HL-60/S4 treated with retinoic acid at 250 ng/mL for 4 days and 3 days (cell line): ENCODE data around the gene TENM3.

Source experiments
- in situ Hi-C: fragments of 300-500 bp; cut with MboI; formaldehyde crosslinking; loops from 2 replicates; pipeline ENCODE4 v1.7.0; 2022; ENCODE audit warnings: low sequenced_read_pairs

The TENM3 gene

DNA sequence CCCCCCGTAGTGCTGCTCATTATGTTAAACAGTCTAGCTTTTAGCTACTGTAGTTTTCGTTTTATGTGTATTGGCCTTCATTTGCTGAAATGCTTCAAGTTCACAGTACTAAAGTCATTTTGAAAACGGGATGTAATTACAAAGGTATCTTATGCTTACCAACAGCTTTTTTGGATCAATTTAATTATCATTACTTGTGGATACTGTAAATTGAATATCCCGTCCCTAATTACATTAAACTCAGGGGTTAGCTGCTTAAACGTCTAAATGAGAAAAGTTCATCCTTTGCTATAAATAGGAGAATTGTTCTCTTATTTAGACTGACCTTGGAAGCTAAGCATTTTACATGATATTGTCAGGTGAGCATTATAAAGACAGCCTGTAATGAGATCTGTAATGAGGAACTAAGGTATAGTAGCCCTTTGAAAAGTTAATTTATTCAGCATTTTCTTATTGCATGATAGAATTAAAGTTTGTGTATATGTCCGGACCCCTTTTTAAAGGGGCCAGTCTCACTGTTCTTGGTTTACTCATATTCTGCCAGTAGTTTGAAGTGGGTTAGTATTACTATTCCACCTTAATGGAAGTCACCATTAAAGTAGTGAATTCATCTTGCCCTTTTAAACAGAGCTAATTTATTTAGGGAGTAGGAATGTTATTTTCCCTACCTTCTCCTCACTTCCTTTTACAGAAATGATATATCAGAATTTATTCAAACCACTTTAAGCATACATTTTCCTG is 252.6 kb downstream of the TENM3 start:
- in situ Hi-C loops: no loop called here

DNA sequence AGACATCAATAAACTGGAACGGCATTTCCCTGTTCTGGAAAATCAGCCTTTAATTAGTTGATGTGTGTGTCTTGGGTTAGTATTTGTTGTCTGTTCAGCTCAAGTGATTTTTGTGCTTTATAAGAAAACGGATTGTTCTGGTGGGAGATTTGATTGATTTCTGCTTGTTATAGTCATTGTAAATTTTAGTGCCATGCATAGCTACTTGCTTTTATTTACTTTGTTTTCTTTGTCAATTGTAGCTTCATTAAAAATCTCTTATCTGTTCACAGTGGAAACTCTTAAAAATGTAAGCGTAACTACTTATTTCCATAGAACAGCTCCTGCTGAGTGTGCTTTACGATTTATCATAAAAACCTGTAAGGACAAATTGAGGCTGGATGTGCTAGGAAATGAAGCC is 253.2 kb downstream of the TENM3 start:
- in situ Hi-C loops: no loop called here

DNA sequence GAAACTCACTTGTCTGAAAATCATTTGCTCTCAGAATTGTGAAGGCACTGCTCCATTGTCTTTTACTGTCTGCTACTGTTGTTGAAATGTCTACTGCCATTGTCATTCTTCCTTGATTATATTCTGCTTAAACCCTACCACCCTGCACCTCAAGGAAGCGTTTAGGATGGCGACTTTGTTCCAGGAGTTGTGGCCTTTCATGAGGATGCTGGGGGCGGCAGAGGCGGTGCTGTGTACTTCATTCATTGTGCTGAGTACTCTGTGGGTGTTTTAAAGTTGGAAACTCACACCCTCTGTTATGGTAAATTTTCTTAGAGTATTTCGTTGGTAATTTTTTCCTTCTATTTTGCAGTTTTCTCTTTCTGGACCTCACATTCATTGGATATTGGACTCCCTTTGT is 258.9 kb downstream of the TENM3 start:
- in situ Hi-C loops: no loop called here

DNA sequence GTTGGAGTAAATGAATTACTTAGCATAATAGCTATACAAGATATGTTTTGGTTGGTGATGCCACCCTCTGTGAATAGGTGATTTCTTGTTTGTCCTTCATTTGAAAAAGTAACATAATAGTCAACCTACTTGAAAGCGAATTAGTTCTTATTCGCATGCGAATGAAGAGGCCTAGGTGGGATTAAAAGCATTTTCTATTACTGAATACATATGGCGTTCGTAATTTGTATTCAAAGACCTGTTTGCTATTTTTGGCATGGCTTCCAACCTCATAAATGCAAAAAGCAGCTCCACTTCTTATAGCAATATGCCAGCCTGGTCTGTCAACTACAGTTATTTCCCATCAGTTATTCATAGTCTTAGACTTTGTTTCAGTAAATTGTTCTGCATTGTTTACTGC is 261.3 kb downstream of the TENM3 start:
- in situ Hi-C loops: no loop called here

DNA sequence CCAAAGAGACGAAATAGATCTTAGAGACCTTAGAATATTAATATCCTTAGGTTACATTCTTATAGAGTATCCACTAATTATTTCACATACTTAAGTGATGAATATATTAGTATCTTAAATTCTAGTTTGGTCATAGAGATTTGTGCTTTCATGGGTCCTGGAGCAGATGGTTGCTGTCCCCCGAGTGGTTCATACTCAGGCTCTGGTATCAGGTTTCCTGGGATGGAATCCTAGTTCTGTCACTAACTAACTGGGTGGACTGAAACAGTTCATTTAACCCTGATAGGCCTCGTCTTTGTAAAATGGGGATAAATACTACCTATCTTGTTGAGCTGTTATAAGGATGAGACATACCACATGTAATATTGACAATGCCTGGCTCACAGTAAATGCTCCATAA is 264.6 kb downstream of the TENM3 start:
- in situ Hi-C loops: no loop called here

DNA sequence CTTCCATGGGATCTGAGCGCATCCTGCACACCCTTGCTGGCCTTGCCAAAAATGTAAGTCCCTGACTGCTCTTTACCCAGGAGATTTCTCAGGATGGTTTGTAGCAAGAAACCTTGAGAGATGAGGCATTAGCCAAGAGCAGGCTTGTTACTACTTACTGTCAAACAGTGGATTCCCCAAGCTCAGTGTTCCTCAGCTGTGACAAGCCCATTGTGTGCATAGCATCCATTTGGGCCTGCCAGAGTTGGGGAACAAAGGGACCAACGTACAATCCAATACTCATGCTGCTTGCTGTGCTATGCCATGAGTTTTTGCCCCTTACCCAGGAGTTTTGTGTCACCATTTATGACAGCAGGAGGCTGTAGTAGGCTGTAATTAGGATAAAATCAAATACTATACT is 267.6 kb downstream of the TENM3 start:
- in situ Hi-C loops: no loop called here

DNA sequence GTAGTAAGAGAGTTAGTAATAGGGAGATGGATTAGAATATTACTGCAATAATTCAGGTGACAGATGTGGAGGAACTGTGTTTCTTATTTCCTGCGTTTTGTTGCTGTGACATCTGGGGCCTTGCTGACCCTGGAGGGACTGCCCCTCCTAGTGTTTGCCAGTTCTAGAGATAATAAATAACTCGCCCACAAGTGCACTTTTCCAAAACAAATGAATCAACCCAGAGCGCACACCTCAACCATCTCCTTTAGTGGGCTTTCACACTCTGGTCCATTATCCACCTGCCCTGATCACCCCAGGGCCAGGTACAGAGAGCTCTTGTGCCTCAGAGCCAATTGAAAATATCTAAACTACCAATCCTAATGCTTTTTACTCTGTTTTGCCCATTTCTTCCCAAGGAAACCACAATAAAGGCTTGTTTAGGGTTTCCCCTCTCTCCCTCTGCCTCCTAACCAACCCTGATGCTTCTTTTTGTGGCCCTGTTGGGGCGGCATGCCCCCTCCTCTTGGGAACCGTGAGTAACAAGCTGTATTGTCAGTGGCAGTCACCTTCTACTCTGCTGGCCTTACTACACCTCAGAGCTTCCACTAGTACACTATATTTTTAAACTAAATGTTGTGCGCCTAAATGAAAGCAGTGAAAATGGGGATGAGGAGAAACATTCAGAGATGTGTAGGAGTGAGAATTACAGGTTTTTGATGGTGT is 270.5 kb downstream of the TENM3 start:
- in situ Hi-C loops: no loop called here

DNA sequence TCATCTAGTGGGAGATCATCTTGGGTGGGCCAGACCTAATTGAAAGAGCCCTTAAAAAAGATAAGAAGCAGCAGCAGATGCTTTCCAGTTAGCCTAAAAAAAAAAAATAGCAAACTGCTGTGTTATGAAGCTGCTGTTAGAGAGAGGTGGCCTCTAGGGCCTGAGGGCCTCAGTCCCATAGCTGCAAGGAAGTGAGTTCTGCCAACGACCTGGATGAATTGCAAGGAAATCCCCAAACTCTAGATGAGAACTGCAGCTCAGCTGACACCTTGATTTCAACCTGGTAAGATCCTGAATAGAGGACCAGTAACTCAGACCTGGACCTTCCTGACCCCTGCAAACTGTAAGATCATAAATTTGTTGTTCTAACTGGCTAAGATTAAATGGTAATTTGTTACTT is 275.2 kb downstream of the TENM3 start:
- in situ Hi-C loops: no loop called here

DNA sequence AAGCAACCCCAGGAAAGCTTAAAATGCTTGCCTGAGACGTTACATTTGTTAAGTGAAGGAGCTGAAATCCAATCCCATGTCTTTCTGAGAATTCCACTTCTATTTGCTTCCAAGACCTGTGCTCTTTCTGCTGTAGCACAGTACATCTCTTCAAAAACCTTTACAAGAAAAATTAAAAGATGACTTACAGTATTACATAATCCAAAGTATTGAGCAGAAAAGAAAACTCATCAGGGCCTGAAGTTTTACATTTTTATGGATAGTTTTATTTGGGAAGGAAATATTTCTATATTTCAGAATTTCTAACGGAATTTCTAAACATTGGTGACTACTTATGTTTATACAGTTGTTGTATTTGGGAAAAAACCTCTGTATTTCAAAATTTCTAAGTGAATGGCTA is 276.3 kb downstream of the TENM3 start:
- in situ Hi-C loops: no loop called here

DNA sequence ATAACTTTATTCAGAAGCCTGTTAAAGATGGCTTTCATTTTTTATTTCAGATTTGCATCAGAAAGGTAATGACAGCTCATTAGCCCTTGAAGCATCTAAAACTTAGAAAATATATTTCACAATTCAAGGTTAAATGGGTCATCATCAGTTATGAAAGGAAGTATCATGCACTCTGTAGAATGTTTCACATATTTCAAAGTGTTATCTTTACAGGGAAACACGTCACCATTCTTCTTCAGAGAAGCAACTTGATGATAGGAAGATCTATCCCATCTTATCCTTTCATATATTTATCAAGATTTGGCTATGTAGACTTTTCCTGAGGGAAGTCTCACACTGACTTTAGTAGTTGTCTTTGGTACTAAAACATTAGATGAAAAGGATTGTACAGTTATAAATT is 277.8 kb downstream of the TENM3 start:
- in situ Hi-C loops: no loop called here

DNA sequence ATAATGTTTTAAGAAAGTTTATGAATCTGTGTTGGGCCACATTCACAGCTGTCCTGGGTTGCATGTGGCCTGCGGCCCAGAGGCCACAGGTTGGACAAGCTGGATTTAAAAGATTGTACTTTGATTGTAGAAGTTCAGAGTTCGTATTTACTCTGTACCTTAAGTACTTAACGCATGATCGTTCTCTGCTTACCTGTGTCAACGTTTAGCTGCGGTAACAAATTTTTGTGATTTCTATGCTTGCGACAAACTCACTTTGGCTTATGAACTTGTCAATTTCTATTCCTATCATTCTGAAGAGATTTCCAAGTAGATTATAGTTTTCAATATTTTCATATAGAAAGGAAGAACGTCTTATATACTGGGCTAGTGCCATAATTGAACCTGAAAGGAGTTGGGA is 285.6 kb downstream of the TENM3 start:
- in situ Hi-C loops: no loop called here

DNA sequence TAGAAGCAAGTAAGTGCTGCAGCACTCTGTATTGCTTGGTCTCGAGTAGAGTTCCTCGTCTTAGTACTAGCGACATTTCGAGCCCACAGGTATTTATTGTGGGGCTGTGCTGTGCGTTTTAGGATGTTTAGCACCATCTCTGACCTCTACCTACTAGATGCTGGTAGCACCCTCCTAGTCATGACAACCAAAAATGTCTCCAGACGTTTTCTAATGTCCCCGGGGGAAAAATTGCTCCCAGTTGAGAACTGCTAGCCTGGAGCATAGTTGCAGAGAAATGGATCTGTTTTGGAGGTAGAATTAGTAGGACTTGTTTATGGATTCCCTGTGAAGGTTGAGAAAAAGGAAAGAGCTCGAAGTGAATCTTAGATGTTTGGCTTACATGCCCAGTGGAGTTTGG is 287.2 kb downstream of the TENM3 start:
- in situ Hi-C loops: no loop called here

DNA sequence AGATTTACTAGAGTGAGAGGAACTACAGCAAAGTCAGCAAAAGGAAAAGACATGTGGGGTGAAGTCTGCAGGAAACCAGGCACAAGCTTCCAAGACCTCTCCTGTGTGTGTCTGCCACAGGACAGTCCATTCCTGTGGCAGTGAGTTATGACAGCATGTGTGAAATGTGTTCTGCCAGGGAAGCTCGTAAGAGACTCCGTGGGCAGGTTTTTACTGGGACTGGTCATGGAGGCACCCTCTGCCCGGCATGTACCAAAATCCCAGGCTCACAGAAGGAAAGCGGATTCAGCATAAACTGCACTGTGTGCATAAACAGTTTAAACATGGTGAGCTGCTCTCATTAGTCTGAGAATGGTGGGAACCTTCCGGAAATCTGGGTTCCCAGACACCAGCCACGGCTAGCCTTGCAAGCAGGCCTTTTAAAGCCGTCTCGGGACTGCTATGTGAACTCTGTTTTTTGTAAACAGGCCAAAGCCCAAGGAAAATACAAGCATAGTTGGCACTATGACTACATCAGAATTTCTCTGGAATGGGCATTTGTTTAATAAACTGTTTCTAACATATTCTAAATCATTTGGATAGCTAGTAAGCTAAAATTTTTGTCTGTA is 288.5 kb downstream of the TENM3 start:
- in situ Hi-C loops: no loop called here

DNA sequence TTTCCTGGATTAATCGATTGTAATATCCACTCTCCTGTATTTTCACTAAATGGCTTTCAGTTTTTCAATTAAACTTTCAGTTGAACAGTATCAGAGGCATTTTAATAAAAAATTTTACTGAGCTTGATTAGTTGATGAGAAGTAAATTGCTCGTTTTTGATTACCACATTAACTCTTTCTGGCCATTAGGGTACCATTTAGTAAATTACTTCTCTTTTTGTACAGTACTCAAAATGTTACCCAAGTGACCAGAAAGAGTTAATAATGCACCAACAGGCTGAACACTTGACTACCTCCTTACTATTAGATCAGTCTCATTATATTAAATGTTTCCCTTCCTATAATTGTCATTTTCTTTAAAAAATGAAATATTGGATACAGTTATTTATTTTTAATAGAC is 289.2 kb downstream of the TENM3 start:
- in situ Hi-C loops: no loop called here

DNA sequence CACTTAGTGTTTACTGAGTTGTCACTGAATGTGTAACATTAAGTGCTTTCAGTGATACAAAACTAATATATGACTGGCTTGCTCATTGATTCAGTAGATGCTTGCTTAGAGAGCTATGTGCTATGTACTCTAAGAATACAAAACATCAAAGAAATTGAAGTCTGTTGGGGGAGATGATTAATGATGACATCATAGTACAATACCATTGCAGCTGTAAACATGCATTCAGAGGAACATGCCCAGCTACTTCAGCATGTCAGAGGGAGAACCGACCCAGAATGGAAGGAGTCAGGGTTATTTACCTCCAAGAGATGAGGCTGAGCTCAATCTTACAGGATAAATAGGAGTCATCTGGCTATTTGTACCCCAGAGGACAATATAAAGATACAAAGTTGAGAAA is 290.8 kb downstream of the TENM3 start:
- in situ Hi-C loops: no loop called here

DNA sequence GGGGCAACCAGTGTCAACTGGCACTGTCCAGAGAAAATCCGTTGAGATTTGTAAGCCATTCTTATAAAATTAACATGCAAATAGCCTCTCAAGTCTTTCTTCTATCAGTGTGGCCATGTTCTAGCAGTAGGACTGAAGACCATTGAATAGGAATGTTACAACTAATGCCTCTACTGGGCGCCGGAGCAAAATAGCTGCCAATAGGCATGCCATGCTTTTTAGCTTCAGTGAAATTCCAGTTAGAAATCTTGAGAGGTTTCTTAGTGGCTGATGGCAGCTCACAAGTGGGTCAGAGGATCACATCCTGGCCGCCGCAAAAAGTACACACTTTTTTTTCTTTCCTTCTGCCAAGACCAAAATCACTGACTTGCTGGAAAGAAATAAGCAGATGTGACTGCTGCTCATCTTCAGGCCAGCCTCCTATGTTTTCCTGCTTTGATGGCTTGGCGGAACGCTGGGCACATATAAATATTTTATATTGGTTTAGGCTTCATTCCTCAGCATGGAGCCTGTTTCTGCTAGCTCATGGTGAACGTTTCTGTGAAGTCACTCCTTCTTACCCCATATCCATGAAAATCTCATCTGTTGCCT is 293.1 kb downstream of the TENM3 start:
- in situ Hi-C loops: no loop called here

DNA sequence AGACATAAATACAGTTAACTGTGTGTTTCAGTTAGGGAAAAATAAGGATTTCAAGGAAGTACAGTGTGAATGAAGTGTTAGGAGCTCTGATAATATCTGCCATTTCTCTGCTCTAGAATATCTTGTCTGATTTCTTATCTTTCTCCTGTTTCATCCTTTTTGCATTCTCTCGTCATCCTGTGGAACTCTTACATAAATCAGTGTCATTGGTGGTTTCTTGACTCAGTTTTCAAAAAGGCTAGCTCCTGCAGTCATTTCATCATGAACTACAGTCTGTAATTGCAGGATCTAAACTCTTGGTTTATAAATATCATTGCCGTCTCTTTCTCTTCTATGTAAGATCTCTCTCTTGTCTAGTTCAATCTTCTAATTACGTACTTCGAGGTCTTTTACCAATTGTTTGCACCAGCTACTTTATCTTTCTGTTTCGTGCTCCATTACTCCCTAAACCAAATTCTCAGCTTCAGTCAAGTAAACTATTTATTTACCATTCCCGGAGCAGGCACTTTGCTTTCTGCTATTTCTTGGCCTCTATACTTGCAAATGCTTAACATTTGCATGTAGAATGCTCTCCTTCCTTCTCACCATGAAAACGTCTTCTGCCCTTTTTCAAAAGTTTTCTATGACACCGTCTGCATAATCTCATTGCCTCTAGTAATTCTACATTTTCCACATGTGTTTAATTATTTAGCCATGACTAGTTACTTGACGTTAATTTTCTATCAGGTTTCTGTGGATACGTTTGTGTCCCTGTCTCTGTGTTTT is 294.0 kb downstream of the TENM3 start:
- in situ Hi-C loops: no loop called here

DNA sequence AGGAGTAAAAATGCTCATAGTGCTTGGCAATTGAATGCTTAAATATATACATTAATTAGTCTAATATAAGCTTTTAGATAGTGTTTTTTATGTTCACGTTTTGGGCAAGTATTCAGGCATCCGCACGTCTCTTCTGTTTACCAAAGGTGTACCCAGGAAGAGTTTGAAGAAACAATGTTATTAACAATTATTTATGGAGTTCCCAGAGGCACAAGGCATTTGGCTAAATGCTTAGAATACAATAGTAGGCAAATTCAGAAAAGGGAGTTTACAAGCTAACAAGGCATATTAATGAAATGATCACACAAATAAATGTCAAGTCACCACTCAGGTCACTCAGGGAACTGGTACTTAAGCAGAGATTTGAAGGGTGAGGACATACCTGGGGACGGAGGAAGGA is 294.8 kb downstream of the TENM3 start:
- in situ Hi-C loops: no loop called here

DNA sequence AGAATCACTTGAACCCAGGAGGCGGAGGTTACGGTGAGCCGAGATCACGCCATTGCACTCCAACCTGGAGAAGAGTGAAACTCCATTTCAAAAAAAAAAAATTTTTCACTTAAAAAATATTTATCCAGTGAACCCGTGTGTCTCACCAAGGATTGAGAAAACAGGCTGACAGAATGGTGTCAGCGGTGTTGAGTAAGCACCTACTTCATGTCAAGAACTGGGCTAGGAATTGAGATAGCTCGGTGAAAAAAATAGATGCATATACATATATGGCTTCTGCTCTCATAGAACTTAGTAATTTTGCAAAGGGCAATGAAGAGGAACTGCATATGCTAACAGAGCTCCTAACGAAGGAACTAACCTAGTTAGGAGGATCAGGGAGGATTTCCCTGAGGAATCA is 297.3 kb downstream of the TENM3 start:
- in situ Hi-C loops: no loop called here

DNA sequence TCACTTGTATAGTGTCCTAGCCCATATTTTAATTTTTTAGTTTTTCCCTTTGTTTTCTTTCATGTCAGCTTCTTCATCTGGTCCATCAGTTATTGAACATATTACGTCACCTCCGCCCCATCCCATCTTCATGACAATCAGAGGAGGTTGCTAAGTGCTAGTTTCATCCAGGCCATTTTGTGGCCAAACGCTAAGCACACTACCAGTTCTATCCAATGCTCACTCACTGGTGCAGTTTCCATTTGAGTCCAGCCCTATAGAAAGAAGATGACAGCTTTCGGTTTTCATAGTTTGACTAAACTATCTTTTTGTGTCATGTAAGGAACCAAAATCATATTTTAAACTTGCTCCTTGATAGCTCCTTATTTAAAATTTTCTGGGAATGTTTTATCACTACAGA is 304.2 kb downstream of the TENM3 start:
- in situ Hi-C loops: no loop called here

DNA sequence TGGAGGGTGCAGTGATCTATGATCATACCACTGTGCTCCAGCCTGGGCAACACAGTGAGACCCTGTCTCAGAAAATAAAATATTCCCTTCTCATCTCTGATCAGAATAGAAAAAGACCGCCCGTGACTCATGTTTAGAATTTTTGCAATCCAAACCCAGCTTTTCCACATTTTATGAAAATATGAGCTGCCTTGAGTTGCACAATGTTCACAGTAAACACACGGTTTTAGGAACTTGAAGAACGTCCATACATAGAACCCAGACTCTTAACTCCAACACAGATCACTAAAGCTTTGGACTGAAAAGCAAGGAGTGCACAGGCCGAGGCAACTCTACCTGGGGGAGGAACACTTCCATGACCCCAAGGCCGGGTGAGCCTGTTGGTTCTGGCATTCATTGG is 305.0 kb downstream of the TENM3 start:
- in situ Hi-C loops: no loop called here
